ENCODE results near the gene USP17L15. TPM values are rescaled to one million over a fixed set of nuclear protein-coding genes. Genes with fewer than 3 reads are reported as not detected.
"Not testable (repeated sequence)": the region's sequence is repeated elsewhere in the genome, so short reads cannot be mapped to it uniquely, and the experiment has no call there.

USP17L15 gene
- not detected in 2 replicates for total RNA-seq (2013; cell fraction: nucleolus; rRNA removed)
- not detected in 2 replicates for total RNA-seq (2014; rRNA removed)
- total RNA-seq (2014; rRNA removed; fragmentation: Illumina TruSeq; extraction: Trizol): not detected in 2 replicates
- not detected in 2 replicates for total RNA-seq (2021)
- polyA plus RNA-seq (2011; ENCODE audit: low read depth): not detected
- not detected in 2 replicates for polyA plus RNA-seq (2011; rRNA removed)
- polyA plus RNA-seq (2011; cell fraction: cytosol; rRNA removed): not detected in 2 replicates
- polyA plus RNA-seq (2011; cell fraction: nucleus; rRNA removed): 0.09 TPM in 1 of 2 replicates, not detected in the other
- not detected in 2 replicates for polyA plus RNA-seq (2012)
- 0.07 TPM in 1 of 2 replicates, not detected in the other for polyA plus RNA-seq (2014; fragmentation: Illumina TruSeq; extraction: Trizol)
- polyA plus RNA-seq (2014; fragmentation: Nextera tagmentation; extraction: Ambion mirVana): under 1 TPM in 1 of 2 experiments, not detected in 1; 0.04 TPM
- 0.12 TPM in 1 of 2 replicates, not detected in the other for polyA plus RNA-seq (2014; rRNA removed)
- polyA plus RNA-seq (2016; fragmentation: Nextera tagmentation; extraction: Ambion mirVana): not detected
- not detected in 2 replicates for polyA minus RNA-seq (2011; rRNA and poly(A)+ RNA removed)
- polyA minus RNA-seq (2011; cell fraction: cytosol; rRNA and poly(A)+ RNA removed): not detected in 2 replicates
- polyA minus RNA-seq (2011; cell fraction: nucleus; rRNA and poly(A)+ RNA removed): not detected in 2 replicates
- Bru-seq, nascent RNA: not detected
- not detected for BruChase-seq, experiment 1, labeled RNA remaining after a 6-hour chase
- not detected for BruChase-seq, experiment 2, labeled RNA remaining after a 2-hour chase
- long read RNA-seq, experiment 1: 0 reads
- long read RNA-seq, experiment 2: 0 reads

DNA sequence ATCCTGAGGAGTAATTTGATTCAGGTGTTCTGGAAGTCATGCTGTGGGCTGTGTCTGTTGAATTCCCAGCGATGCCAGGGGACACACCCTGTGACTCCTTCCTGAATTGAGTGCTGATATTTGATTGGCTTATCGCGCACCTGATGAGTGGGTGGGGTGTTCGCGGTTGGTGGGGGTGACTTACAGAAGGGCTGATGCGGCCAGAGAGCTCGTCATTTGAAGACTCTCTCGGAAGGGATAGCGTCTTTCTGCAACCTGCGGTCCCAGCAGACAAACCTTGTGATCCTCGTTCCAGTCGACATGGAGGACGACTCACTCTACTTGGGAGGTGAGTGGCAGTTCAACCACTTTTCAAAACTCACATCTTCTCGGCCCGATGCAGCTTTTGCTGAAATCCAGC is at the start of gene USP17L15:
TSS of gene USP17L15 (plus strand) at position 301 of the 400 bp plus-strand sequence. CDS start at position 301, 0 bp downstream.
- in situ Hi-C loops (cut with MboI); intact Hi-C loops (cut with micrococcal nuclease; ENCODE audit: unreplicated experiment): not testable (repeated sequence)
- no CpG with 5 or more reads among the region's 15 CpGs for WGBS (ENCODE audit: insufficient coverage, insufficient replicate concordance, low lambda C conversion rate, missing lambda C conversion rate)

GRCh38 chr4:9210357-9210756 is 23.8 kb upstream of the USP17L15 start, which contains the start of gene USP17L10:
Gene USP17L10, plus strand, starts transcription at chr4:9210657. Its CDS starts 0 bp downstream, at chr4:9210657.
- ATAC-seq; H3K27me3 ChIP-seq (replicated peaks in 1 of 2; ENCODE audit: control insufficient read depth in 2 of 2, insufficient read depth in 2 of 2, low read length in 1 of 2); FAIRE-seq; POLR2A ChIA-PET; in situ Hi-C loops (cut with MboI); H4K20me1 ChIP-seq (ENCODE audit: control insufficient read depth, insufficient read depth); H3K27ac ChIP-seq (ENCODE audit: control insufficient read depth, insufficient read depth); intact Hi-C loops (cut with micrococcal nuclease; ENCODE audit: unreplicated experiment); H2AFZ ChIP-seq (ENCODE audit: control insufficient read depth, low read depth, low read length); H3K79me2 ChIP-seq (ENCODE audit: control insufficient read depth, insufficient read depth, low read length); H3K4me3 ChIP-seq; BruUV-seq (replicated peaks); DNase-seq (ENCODE audit: low read depth, low spot score); RAD21 ChIA-PET (ENCODE audit: unreplicated experiment); SMC1A ChIA-PET (ENCODE audit: uncharacterized antibody, unreplicated experiment); H3K36me3 ChIP-seq (ENCODE audit: control insufficient read depth in 2 of 2, insufficient read depth in 2 of 2, low read length in 1 of 2); H3K9me3 ChIP-seq (replicated peaks; ENCODE audit: control insufficient read depth, insufficient read depth, low read length); H3K4me2 ChIP-seq (ENCODE audit: control insufficient read depth, insufficient read depth); CTCF ChIA-PET; H3K9ac ChIP-seq (ENCODE audit: control insufficient read depth, insufficient read depth, low read length); H3K4me1 ChIP-seq (ENCODE audit: control insufficient read depth, insufficient read depth, low read length): not testable (repeated sequence)
- WGBS (ENCODE audit: insufficient coverage, insufficient replicate concordance, low lambda C conversion rate, missing lambda C conversion rate): no CpG with 5 or more reads among the region's 13 CpGs

More for the DNA sequence above, at the start of gene USP17L15:
- H3K27me3 ChIP-seq (replicated peaks in 1 of 2; ENCODE audit: control insufficient read depth in 2 of 2, insufficient read depth in 2 of 2, low read length in 1 of 2); H3K79me2 ChIP-seq (ENCODE audit: control insufficient read depth, insufficient read depth, low read length); H3K9me3 ChIP-seq (replicated peaks; ENCODE audit: control insufficient read depth, insufficient read depth, low read length); POLR2A ChIA-PET; H3K4me1 ChIP-seq (ENCODE audit: control insufficient read depth, insufficient read depth, low read length); DNase-seq (ENCODE audit: low read depth, low spot score); H2AFZ ChIP-seq (ENCODE audit: control insufficient read depth, low read depth, low read length); H3K4me3 ChIP-seq; ATAC-seq; H3K27ac ChIP-seq (ENCODE audit: control insufficient read depth, insufficient read depth); BruUV-seq (replicated peaks); H3K9ac ChIP-seq (ENCODE audit: control insufficient read depth, insufficient read depth, low read length); H3K36me3 ChIP-seq (ENCODE audit: control insufficient read depth in 2 of 2, insufficient read depth in 2 of 2, low read length in 1 of 2); RAD21 ChIA-PET (ENCODE audit: unreplicated experiment); SMC1A ChIA-PET (ENCODE audit: uncharacterized antibody, unreplicated experiment); CTCF ChIA-PET; H3K4me2 ChIP-seq (ENCODE audit: control insufficient read depth, insufficient read depth); FAIRE-seq; H4K20me1 ChIP-seq (ENCODE audit: control insufficient read depth, insufficient read depth): not testable (repeated sequence)

DNA sequence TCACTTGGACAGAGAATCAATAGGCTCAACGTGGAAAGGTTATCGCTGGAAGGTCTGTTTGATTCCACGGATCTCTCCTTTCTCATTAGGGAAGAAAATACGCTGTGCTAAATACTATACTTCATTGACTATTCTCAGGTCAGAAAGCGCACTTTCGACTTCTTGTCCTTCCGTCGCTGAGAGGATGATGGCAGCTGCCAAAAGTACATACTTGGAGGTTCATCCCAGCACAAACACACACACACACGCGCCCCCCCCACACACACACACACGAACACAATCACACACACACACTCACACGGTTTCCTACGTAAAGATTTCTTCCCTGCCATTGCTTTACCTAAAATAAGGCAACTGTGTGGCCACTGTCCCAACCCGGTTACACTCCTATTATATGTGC is 19.5 kb upstream of the USP17L15 start:
- SMC1A ChIA-PET (ENCODE audit: uncharacterized antibody, unreplicated experiment); CTCF ChIA-PET; FAIRE-seq: not testable (repeated sequence)

More for the DNA sequence above, 19.5 kb upstream of the USP17L15 start:
- H2AFZ ChIP-seq (ENCODE audit: control insufficient read depth, low read depth, low read length); POLR2A ChIA-PET; H3K36me3 ChIP-seq (ENCODE audit: control insufficient read depth in 2 of 2, insufficient read depth in 2 of 2, low read length in 1 of 2); H3K9me3 ChIP-seq (replicated peaks; ENCODE audit: control insufficient read depth, insufficient read depth, low read length); H4K20me1 ChIP-seq (ENCODE audit: control insufficient read depth, insufficient read depth); H3K4me2 ChIP-seq (ENCODE audit: control insufficient read depth, insufficient read depth); H3K27ac ChIP-seq (ENCODE audit: control insufficient read depth, insufficient read depth); H3K4me1 ChIP-seq (ENCODE audit: control insufficient read depth, insufficient read depth, low read length); H3K9ac ChIP-seq (ENCODE audit: control insufficient read depth, insufficient read depth, low read length); BruUV-seq (replicated peaks); RAD21 ChIA-PET (ENCODE audit: unreplicated experiment); ATAC-seq; DNase-seq (ENCODE audit: low read depth, low spot score); H3K4me3 ChIP-seq; H3K27me3 ChIP-seq (replicated peaks in 1 of 2; ENCODE audit: control insufficient read depth in 2 of 2, insufficient read depth in 2 of 2, low read length in 1 of 2); H3K79me2 ChIP-seq (ENCODE audit: control insufficient read depth, insufficient read depth, low read length); in situ Hi-C loops (cut with MboI); intact Hi-C loops (cut with micrococcal nuclease; ENCODE audit: unreplicated experiment): not testable (repeated sequence)
- WGBS (ENCODE audit: insufficient coverage, insufficient replicate concordance, low lambda C conversion rate, missing lambda C conversion rate): 47% methylated on average over 10 of the region's 14 CpGs
